Liver (tissue), 3 donors: ENCODE results near the gene MAML3.

ENCODE experiments used
- ATF3 ChIP-seq: IDR thresholded peaks from 2 replicates; pipeline ENCODE4 v1.6.1; 2016; ENCODE audit warnings: antibody characterized with exemption
- CTCF ChIP-seq: fragments of 150-350 bp; IDR thresholded peaks from 2 replicates; pipeline ENCODE4 v1.5.1; 2017; ENCODE audit warnings: improper control_type of control experiment, low read depth, low read length; ENCODE audit not compliant: missing input control
- FOXA1 ChIP-seq: IDR thresholded peaks from 2 replicates; pipeline ENCODE4 v1.6.1; 2016; ENCODE audit warnings: antibody characterized with exemption
- FOXA2 ChIP-seq: IDR thresholded peaks from 2 replicates; pipeline ENCODE4 v1.6.1; 2016; ENCODE audit warnings: antibody characterized with exemption
- GABPA ChIP-seq, 2 donors: IDR thresholded peaks in 1 of 2; conservative IDR thresholded peaks in 1 of 2; 2 replicates each; pipeline ENCODE4 v1.6.1; 2016; ENCODE audit warnings: antibody characterized with exemption in 2 of 2, mild to moderate bottlenecking in 1 of 2, moderate library complexity in 1 of 2
- HNF4G ChIP-seq: IDR thresholded peaks from 2 replicates; pipeline ENCODE4 v1.6.1; 2016; ENCODE audit warnings: antibody characterized with exemption
- NR2F2 ChIP-seq: IDR thresholded peaks from 2 replicates; pipeline ENCODE4 v1.6.1; 2016; ENCODE audit warnings: antibody characterized with exemption
- RAD21 ChIP-seq, 2 donors: IDR thresholded peaks; 2 replicates each; pipeline ENCODE4 v1.6.1; 2016; ENCODE audit warnings: antibody characterized with exemption in 2 of 2, mild to moderate bottlenecking in 2 of 2
- REST ChIP-seq: IDR thresholded peaks from 2 replicates; pipeline ENCODE4 v1.6.1; 2016; ENCODE audit warnings: antibody characterized with exemption, mild to moderate bottlenecking
- RXRA ChIP-seq, 2 donors: IDR thresholded peaks; 2 replicates each; pipeline ENCODE4 v1.6.1; 2017 to 2018; ENCODE audit warnings: antibody characterized with exemption in 2 of 2, mild to moderate bottlenecking in 1 of 2
- donor health status: healthy.
- donor health status: healthy.

GRCh38 chr4:140108713-140109230, 45.2 kb downstream of the MAML3 start:
- TF ChIP-seq FOXA2 (no peak), ATF3 (no peak), CTCF (no peak), FOXA1 (no peak), RAD21 (IDR thresholded peaks at IDR 0.05) (no peak), GABPA (IDR thresholded peaks at IDR 0.05 in 1 of 2, conservative IDR thresholded peaks at IDR 0.05 in 1 of 2) (no peak), REST (no peak), HNF4G (no peak), NR2F2 (no peak), RXRA (IDR thresholded peaks at IDR 0.05) (no peak)
